Motor neuron (in vitro differentiated cells): Measurements from ENCODE around the gene CMTM4. TPM values are rescaled to one million over a fixed set of nuclear protein-coding genes. Genes with fewer than 3 reads are reported as not detected.

Experiments
- ATAC-seq, 8 experiments: fragments of 200-7000 bp; cut with Tn5 transposase; replicated peaks in 6 of 8; 2 replicates each; pipeline ENCODE4 v1.8.0; 2021; ENCODE audit warnings: mild to moderate bottlenecking in 8 of 8, moderate library complexity in 8 of 8
- H3K27ac ChIP-seq, 2 donors: fragments of 250-450 bp; sonication (Bioruptor Pico); 2 replicates each; pipeline ENCODE4 v1.9.0; 2021; ENCODE audit warnings: antibody characterized with exemption in 2 of 2, mild to moderate bottlenecking in 2 of 2, moderate library complexity in 1 of 2
- H3K4me1 ChIP-seq, 2 donors: fragments of 250-450 bp; sonication (Bioruptor Pico); replicated peaks in 1 of 2; 2 replicates each; pipeline ENCODE4 v1.6.1; 2021; ENCODE audit warnings: antibody characterized with exemption in 2 of 2, mild to moderate bottlenecking in 2 of 2, moderate library complexity in 1 of 2
- H3K4me3 ChIP-seq, 5 donors: fragments of 250-450 bp; sonication (Bioruptor Pico); 2 replicates each; pipeline ENCODE4 v1.9.0; 2021; ENCODE audit warnings: antibody characterized with exemption in 5 of 5, mild to moderate bottlenecking in 5 of 5, moderate library complexity in 4 of 5
- WGBS, 10 experiments: fragments of 450-650 bp; shearing (Covaris generic); methylation state at CpG; one replicate each; pipeline ENCODE4 v1.0.0; 2022; 5-methylcytosine and 5-hydroxymethylcytosine counted together
- in situ Hi-C, 9 experiments: fragments of 400-800 bp; cut with MboI; loops; one replicate each; pipeline ENCODE4 v1.15.0; 2021; ENCODE audit warnings: low sequenced_read_pairs in 9 of 9, low pct_unique_long_range_greater_than_20kb in 2 of 9; ENCODE audit not compliant: unreplicated experiment in 9 of 9
- total RNA-seq, 8 experiments: library from RNA; unstranded; fragments of 300-600 nt; gene quantifications; 2 replicates each; pipeline versions ENCODE4 v1.2.3 to v1.2.4, GENCODE V29; 2022

The CMTM4 gene
- total RNA-seq, result 10 to 100 TPM in 6 of 8 experiments, 1 to 10 TPM in 2; 8.3 to 45.3 (median 12.3) TPM

- Histone ChIP-seq H3K27ac (peak within 1 kb of the TSS; percentile 16 to 60), H3K4me3 (peak within 1 kb of the TSS; percentile 53 to 94 (median 64)), H3K4me1 (peaks cover 9 to 12% of the 10 kb centered on the region in 2 donors)
- in situ Hi-C loops, result no loop called here
- peak; percentile 92 to 95 (median 92) for ATAC-seq
- WGBS, 10 experiments, result 0 to 80% (median 54%) methylated on average over 1 to 7 of the region's 84 CpGs; no CpG with 5 or more reads in 3 of the 10 experiments
Observed at GRCh38 chr16:66696669-66697630, at the start of gene CMTM4. Gene CMTM4 (minus strand): TSS chr16:66696743. CDS start chr16:66696525, 218 bp downstream.

- in situ Hi-C loops, result no loop called here
- no peak for ATAC-seq
- H3K4me3 ChIP-seq, result no peak overlapping the region
- no peak overlapping the region for H3K27ac ChIP-seq
- 73 to 100% (median 95%) methylated on average over 1 to 3 of the region's 3 CpGs for WGBS, 10 experiments
- H3K4me1 ChIP-seq, result peaks cover 21 to 26% of the 10 kb centered on the region in 2 donors
Observed at GRCh38 chr16:66746048-66746447, 49.5 kb upstream of the CMTM4 start.

- Histone ChIP-seq H3K27ac (peak overlapping the region; percentile 53 to 76), H3K4me3 (no peak overlapping the region), H3K4me1 (peaks cover 29% of the 10 kb centered on the region in 2 donors)
- ATAC-seq, result peak in 5 of 8 experiments; percentile 4 to 44 (median 29)
- 52 to 90% (median 73%) methylated on average over 1 to 9 of the region's 10 CpGs for WGBS, 10 experiments
- in situ Hi-C loops, result no loop called here
Observed at GRCh38 chr16:66741950-66742808, 45.6 kb upstream of the CMTM4 start.

GRCh38 chr16:66741169-66741900, 44.8 kb upstream of the CMTM4 start:
- in situ Hi-C loops, result no loop called here
- H3K27ac ChIP-seq, result peak overlapping the region; percentile 62 to 76
- peaks cover 29% of the 10 kb centered on the region in 2 donors for H3K4me1 ChIP-seq
- peak; percentile 85 to 98 (median 96) for ATAC-seq
- H3K4me3 ChIP-seq, result no peak overlapping the region
- 0 to 39% (median 29%) methylated on average over 1 to 8 of the region's 10 CpGs; no CpG with 5 or more reads in 3 of the 10 experiments for WGBS, 10 experiments

GRCh38 chr16:66740533-66740932, 44.0 kb upstream of the CMTM4 start:
- in situ Hi-C loops, result no loop called here
- H3K4me1 ChIP-seq, result peaks cover 29% of the 10 kb centered on the region in 2 donors
- no peak overlapping the region for H3K4me3 ChIP-seq
- peak in 4 of 8 experiments; percentile 27 to 77 (median 58) for ATAC-seq
- H3K27ac ChIP-seq, result peak overlapping the region; percentile 62 to 76
- WGBS, 10 experiments, result 0 to 100% (median 75%) methylated on average over 1 to 2 of the region's 2 CpGs; no CpG with 5 or more reads in 3 of the 10 experiments

GRCh38 chr16:66740010-66740409, 43.5 kb upstream of the CMTM4 start:
- Histone ChIP-seq H3K4me3 (no peak overlapping the region), H3K4me1 (peaks cover 29% of the 10 kb centered on the region in 2 donors), H3K27ac (peak overlapping the region; percentile 62 to 76)
- WGBS, 10 experiments, result 0 to 60% (median 31%) methylated on average over 1 to 2 of the region's 2 CpGs; no CpG with 5 or more reads in 3 of the 10 experiments
- ATAC-seq, result peak in 3 of 8 experiments; percentile 14 to 53 (median 32)
- in situ Hi-C loops, result no loop called here

- H3K27ac ChIP-seq, result no peak overlapping the region
- H3K4me1 ChIP-seq, result peaks cover 13 to 17% of the 10 kb centered on the region in 2 donors
- WGBS, 10 experiments, result 0 to 100% (median 100%) methylated on average over 1 to 3 of the region's 4 CpGs; no CpG with 5 or more reads in 1 of the 10 experiments
- no peak for ATAC-seq
- no peak overlapping the region for H3K4me3 ChIP-seq
- in situ Hi-C loops, result no loop called here
Observed at GRCh38 chr16:66735891-66736290, 39.3 kb upstream of the CMTM4 start.

- WGBS, 10 experiments, result 73 to 100% (median 86%) methylated on average over 1 to 3 of the region's 7 CpGs; no CpG with 5 or more reads in 3 of the 10 experiments
- Histone ChIP-seq H3K4me3 (no peak overlapping the region), H3K27ac (no peak overlapping the region), H3K4me1 (no peaks in the 10 kb centered on the region)
- no peak for ATAC-seq
- in situ Hi-C loops, result no loop called here
Observed at GRCh38 chr16:66731101-66731500, 34.6 kb upstream of the CMTM4 start.

- WGBS, 10 experiments, result 50 to 100% (median 86%) methylated on average over 1 to 4 of the region's 4 CpGs; no CpG with 5 or more reads in 4 of the 10 experiments
- in situ Hi-C loops, result no loop called here
- Histone ChIP-seq H3K27ac (no peak overlapping the region), H3K4me1 (no peaks in the 10 kb centered on the region), H3K4me3 (no peak overlapping the region)
- no peak for ATAC-seq
Observed at GRCh38 chr16:66728804-66729203, 32.3 kb upstream of the CMTM4 start.

- no peaks in the 10 kb centered on the region for H3K4me1 ChIP-seq
- no peak overlapping the region for H3K4me3 ChIP-seq
- ATAC-seq, result peak in 6 of 8 experiments; percentile 52 to 96 (median 84)
- H3K27ac ChIP-seq, result no peak overlapping the region
- 0 to 67% (median 33%) methylated on average over 1 to 3 of the region's 3 CpGs for WGBS, 10 experiments
- in situ Hi-C loops, result no loop called here
Observed at GRCh38 chr16:66728117-66728787, 31.7 kb upstream of the CMTM4 start.

- H3K4me3 ChIP-seq, result no peak overlapping the region
- 0 to 100% (median 57%) methylated on average over 1 to 3 of the region's 3 CpGs; no CpG with 5 or more reads in 1 of the 10 experiments for WGBS, 10 experiments
- in situ Hi-C loops, result no loop called here
- peak in 2 of 8 experiments; percentile 77 to 81 for ATAC-seq
- no peaks in the 10 kb centered on the region for H3K4me1 ChIP-seq
- H3K27ac ChIP-seq, result no peak overlapping the region
Observed at GRCh38 chr16:66720766-66721165, 24.2 kb upstream of the CMTM4 start.

GRCh38 chr16:66719246-66719645, 22.7 kb upstream of the CMTM4 start:
- in situ Hi-C loops, result no loop called here
- no peaks in the 10 kb centered on the region for H3K4me1 ChIP-seq
- WGBS, 10 experiments, result 92 to 100% (median 100%) methylated on average over 1 to 4 of the region's 4 CpGs; no CpG with 5 or more reads in 2 of the 10 experiments
- no peak overlapping the region for H3K4me3 ChIP-seq
- no peak overlapping the region for H3K27ac ChIP-seq
- ATAC-seq, result no peak
